Measurements from ENCODE around the gene FILIP1.

GRCh38 chr6:75283907-75284631 is 209.5 kb downstream of the FILIP1 start:
- TF ChIP-seq, protein P1, sequence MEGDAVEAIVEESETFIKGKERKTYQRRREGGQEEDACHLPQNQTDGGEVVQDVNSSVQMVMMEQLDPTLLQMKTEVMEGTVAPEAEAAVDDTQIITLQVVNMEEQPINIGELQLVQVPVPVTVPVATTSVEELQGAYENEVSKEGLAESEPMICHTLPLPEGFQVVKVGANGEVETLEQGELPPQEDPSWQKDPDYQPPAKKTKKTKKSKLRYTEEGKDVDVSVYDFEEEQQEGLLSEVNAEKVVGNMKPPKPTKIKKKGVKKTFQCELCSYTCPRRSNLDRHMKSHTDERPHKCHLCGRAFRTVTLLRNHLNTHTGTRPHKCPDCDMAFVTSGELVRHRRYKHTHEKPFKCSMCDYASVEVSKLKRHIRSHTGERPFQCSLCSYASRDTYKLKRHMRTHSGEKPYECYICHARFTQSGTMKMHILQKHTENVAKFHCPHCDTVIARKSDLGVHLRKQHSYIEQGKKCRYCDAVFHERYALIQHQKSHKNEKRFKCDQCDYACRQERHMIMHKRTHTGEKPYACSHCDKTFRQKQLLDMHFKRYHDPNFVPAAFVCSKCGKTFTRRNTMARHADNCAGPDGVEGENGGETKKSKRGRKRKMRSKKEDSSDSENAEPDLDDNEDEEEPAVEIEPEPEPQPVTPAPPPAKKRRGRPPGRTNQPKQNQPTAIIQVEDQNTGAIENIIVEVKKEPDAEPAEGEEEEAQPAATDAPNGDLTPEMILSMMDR (IDR thresholded peaks at IDR 0.05 in 2 of 3, conservative IDR thresholded peaks at IDR 0.05 in 1 of 3; ENCODE audit: control insufficient read depth in 2 of 3, extremely low read depth in 1 of 3, insufficient read depth in 1 of 3, low read depth in 3 of 3, low read length in 3 of 3), result no peak
- TF ChIP-seq POLR2A (IDR thresholded peaks at IDR 0.05; ENCODE audit: low read depth, low read length), result no peak
- no peak for TF ChIP-seq MXI1 (IDR thresholded peaks at IDR 0.05; ENCODE audit: low read depth, low read length)
- no peak for TF ChIP-seq EP300 (IDR thresholded peaks at IDR 0.05; ENCODE audit: borderline replicate concordance in 1 of 2, control insufficient read depth in 1 of 2, low read depth in 2 of 2, low read length in 2 of 2)
- TF ChIP-seq ZZZ3 (IDR thresholded peaks at IDR 0.05; ENCODE audit: control insufficient read depth, insufficient read length, low read depth), result no peak
- TF ChIP-seq, protein P2, sequence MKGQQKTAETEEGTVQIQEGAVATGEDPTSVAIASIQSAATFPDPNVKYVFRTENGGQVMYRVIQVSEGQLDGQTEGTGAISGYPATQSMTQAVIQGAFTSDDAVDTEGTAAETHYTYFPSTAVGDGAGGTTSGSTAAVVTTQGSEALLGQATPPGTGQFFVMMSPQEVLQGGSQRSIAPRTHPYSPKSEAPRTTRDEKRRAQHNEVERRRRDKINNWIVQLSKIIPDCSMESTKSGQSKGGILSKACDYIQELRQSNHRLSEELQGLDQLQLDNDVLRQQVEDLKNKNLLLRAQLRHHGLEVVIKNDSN (IDR thresholded peaks at IDR 0.05; ENCODE audit: borderline replicate concordance, extremely low read length, insufficient read depth, low read depth, low read length), result no peak
- TF ChIP-seq HDAC2 (IDR thresholded peaks at IDR 0.05), result no peak
- no peak for TF ChIP-seq TCF7 (IDR thresholded peaks at IDR 0.05; ENCODE audit: borderline replicate concordance)

All from GM12878 (cell line).